Spleen (tissue), 11 donors: ENCODE measurements around the gene RGMB. TPM values are rescaled to one million over a fixed set of nuclear protein-coding genes. Genes with fewer than 3 reads are reported as not detected.

Experiments
- DNase-seq: peaks from one replicate; pipeline ENCODE4 v3.0.0-alpha.2; 2020
- H3K27ac ChIP-seq, 8 donors: fragments of 200-600 bp; sonication (generic) in 7 of 8; 1 replicate in 4 of 8; 2 replicates in 4 of 8; pipeline versions ENCODE4 v1.5.0 to v1.8.0; 2016 to 2021; ENCODE audit warnings: inconsistent platforms in 4 of 8, mild to moderate bottlenecking in 4 of 8, moderate library complexity in 1 of 8
- H3K27me3 ChIP-seq, 7 donors: fragments of 200-600 bp; sonication (generic) in 6 of 7; replicated peaks in 1 of 7; 1 replicate in 4 of 7; 2 replicates in 3 of 7; pipeline versions ENCODE4 v1.5.0 to v1.8.0; 2016 to 2021; ENCODE audit warnings: inconsistent platforms in 3 of 7, mild to moderate bottlenecking in 1 of 7
- H3K36me3 ChIP-seq, 6 donors: fragments of 200-600 bp; sonication (generic) in 5 of 6; 1 replicate in 4 of 6; 2 replicates in 2 of 6; pipeline versions ENCODE4 v1.5.0 to v1.8.0; 2016 to 2021; ENCODE audit warnings: inconsistent platforms in 2 of 6
- H3K4me1 ChIP-seq, 6 donors: fragments of 200-600 bp; sonication (generic) in 5 of 6; 1 replicate in 3 of 6; 2 replicates in 3 of 6; pipeline versions ENCODE4 v1.5.0 to v1.8.0; 2016 to 2021; ENCODE audit warnings: inconsistent platforms in 3 of 6
- H3K4me3 ChIP-seq, 8 donors: fragments of 200-600 bp; sonication (generic) in 7 of 8; 1 replicate in 4 of 8; 2 replicates in 4 of 8; pipeline versions ENCODE4 v1.5.0 to v1.8.0; 2016 to 2021; ENCODE audit warnings: inconsistent platforms in 4 of 8, mild to moderate bottlenecking in 4 of 8, moderate library complexity in 2 of 8
- H3K9me3 ChIP-seq, 8 donors: fragments of 200-600 bp; sonication (generic) in 7 of 8; 1 replicate in 4 of 8; 2 replicates in 4 of 8; pipeline versions ENCODE4 v1.5.0 to v1.8.0; 2016 to 2021; ENCODE audit warnings: inconsistent platforms in 4 of 8
- POLR2A ChIP-seq, 3 donors: fragments of 450-650 bp; IDR thresholded peaks; one replicate each; pipeline ENCODE4 v1.5.1; 2017; ENCODE audit warnings: antibody characterized with exemption in 3 of 3, mild to moderate bottlenecking in 1 of 3
- POLR2AphosphoS5 ChIP-seq, 3 donors: sonication (generic); formaldehyde crosslinking; IDR thresholded peaks; one replicate each; pipeline ENCODE4 v1.5.1; 2017; ENCODE audit warnings: antibody characterized with exemption in 3 of 3
- WGBS, 5 donors: extraction: QIAGEN DNeasy Blood & Tissue Kit in 3 of 5; methylation state at CpG; one replicate each; pipeline versions ENCODE4 v1.1.5 to v1.1.7; 2013 to 2018; 5-methylcytosine and 5-hydroxymethylcytosine counted together
- intact Hi-C: fragments of 100-400 bp; cut with DNase I; formaldehyde crosslinking; loops from one replicate; pipeline ENCODE4 v1.15.0; 2023; ENCODE audit warnings: low total_unique reads
- polyA plus RNA-seq, 3 donors: library from polyadenylated mRNA; stranded (reverse); fragments of 200-250 nt; gene quantifications; one replicate each; pipeline ENCODE4 v1.2.1, GENCODE V29; 2013
- total RNA-seq, 7 donors: library from RNA; depleted of rRNA in 3 of 7; stranded (reverse); fragments of >200 nt in 3 of 7; fragmentation: NEBNext Ultra II Directional in 4 of 7; extraction: Animal tissue kit (Norgen Biotek cat#: 25700) in 4 of 7; gene quantifications; one replicate each; pipeline versions ENCODE4 v1.1.0 to v1.2.1, GENCODE V29; 2016 to 2021
- TF ChIP-seq, protein P1 (sequence below), 11 experiments: fragments of 200-600 bp in 7 of 11; fragments of 450-650 bp in 4 of 11; sonication (generic) in 4 of 11; IDR thresholded peaks in 8 of 11; conservative IDR thresholded peaks in 3 of 11; 1 replicate in 7 of 11; 2 replicates in 4 of 11; pipeline versions ENCODE4 v1.4.0 to v1.8.0; 2016 to 2021; ENCODE audit warnings: antibody characterized with exemption in 11 of 11, inconsistent platforms in 4 of 11, mild to moderate bottlenecking in 1 of 11
- donor health status: healthy with polysubstance abuse.
- donor health status: DM: no; HTN: no; CAD: no; lungs with moderate emphysema.
- donor health status: DM: no; HTN: no; CAD: no.
- donor health status: Bipolar disorder and iron deficiency.
- donor health status: healthy.
- donor health status: DM: no; HTN: no; CAD: no.
- donor health status: DM: yes; HTN: yes; CAD: no.

Gene RGMB
- total and polyA plus RNA-seq, 10 donors, result 2.1 to 22.9 (median 14.5) TPM

DNA sequence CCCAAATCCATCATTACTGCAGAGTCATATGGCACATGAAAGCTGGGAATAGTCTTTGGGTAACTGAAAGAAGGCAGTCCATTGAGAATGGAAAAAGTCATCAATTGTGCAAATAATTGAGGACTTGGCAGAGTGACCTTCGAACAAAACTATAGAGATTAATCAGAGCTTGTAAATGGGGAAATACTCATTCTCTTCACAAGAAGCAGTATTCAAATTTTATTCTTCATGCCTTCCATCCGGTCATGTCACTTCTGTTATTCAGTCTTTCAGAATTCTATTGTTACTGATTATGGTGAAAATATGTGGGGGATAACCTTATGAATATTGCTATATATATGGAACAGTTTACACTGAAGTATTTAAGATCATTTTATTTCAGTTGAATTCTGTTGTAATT lies 8.1 kb downstream of the RGMB start:
- WGBS, 5 donors, result 38 to 65% (median 60%) methylated on average over 2 of the region's 2 CpGs
- H3K36me3 ChIP-seq, result peaks cover 0 to 44% (median 0%) of the 10 kb centered on the region in 6 donors
- TF ChIP-seq, protein P1, sequence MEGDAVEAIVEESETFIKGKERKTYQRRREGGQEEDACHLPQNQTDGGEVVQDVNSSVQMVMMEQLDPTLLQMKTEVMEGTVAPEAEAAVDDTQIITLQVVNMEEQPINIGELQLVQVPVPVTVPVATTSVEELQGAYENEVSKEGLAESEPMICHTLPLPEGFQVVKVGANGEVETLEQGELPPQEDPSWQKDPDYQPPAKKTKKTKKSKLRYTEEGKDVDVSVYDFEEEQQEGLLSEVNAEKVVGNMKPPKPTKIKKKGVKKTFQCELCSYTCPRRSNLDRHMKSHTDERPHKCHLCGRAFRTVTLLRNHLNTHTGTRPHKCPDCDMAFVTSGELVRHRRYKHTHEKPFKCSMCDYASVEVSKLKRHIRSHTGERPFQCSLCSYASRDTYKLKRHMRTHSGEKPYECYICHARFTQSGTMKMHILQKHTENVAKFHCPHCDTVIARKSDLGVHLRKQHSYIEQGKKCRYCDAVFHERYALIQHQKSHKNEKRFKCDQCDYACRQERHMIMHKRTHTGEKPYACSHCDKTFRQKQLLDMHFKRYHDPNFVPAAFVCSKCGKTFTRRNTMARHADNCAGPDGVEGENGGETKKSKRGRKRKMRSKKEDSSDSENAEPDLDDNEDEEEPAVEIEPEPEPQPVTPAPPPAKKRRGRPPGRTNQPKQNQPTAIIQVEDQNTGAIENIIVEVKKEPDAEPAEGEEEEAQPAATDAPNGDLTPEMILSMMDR (IDR thresholded peaks at IDR 0.05 in 8 of 11, conservative IDR thresholded peaks at IDR 0.05 in 3 of 11), result no peak
- TF ChIP-seq POLR2A (IDR thresholded peaks at IDR 0.05) (no peak), POLR2AphosphoS5 (IDR thresholded peaks at IDR 0.05) (no peak)
- no peaks in the 10 kb centered on the region for H3K9me3 ChIP-seq
- DNase-seq, result no peak
- H3K4me3 ChIP-seq, result no peak overlapping the region
- H3K27ac ChIP-seq, result no peak overlapping the region
- H3K27me3 ChIP-seq, result peaks cover 0 to 11% (median 0%) of the 10 kb centered on the region in 7 donors
- peaks cover 0 to 45% (median 16%) of the 10 kb centered on the region in 6 donors for H3K4me1 ChIP-seq
- intact Hi-C loops, result no loop called here

DNA sequence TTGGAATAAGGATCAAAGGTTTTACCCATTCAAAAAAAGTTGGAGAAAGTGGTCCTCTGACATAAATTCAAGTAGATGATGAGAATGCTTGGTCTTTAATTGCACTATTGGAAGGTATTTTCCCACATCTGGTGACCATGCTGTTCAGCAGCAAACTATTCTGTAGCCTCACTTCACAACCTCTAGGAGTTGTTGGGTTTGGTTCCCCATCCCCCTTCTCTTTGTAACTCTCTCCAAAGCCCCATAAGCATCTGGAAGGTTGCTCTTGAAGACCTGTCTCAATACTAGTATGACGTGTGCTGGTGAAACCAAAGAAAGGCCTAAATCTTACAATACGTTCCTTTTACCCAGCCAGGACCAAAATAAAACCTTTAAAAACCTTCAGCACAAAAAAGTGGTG lies 8.5 kb downstream of the RGMB start:
- Histone ChIP-seq H3K4me1 (peaks cover 0 to 41% (median 14%) of the 10 kb centered on the region in 6 donors), H3K9me3 (no peaks in the 10 kb centered on the region), H3K36me3 (peaks cover 0 to 44% (median 0%) of the 10 kb centered on the region in 6 donors), H3K4me3 (no peak overlapping the region), H3K27me3 (peaks cover 0 to 7% (median 0%) of the 10 kb centered on the region in 7 donors), H3K27ac (no peak overlapping the region)
- WGBS, 5 donors, result 88 to 97% (median 96%) methylated on average over 2 of the region's 2 CpGs
- no peak for DNase-seq
- TF ChIP-seq, protein P1 (IDR thresholded peaks at IDR 0.05 in 8 of 11, conservative IDR thresholded peaks at IDR 0.05 in 3 of 11), result no peak
- intact Hi-C loops, result no loop called here

DNA sequence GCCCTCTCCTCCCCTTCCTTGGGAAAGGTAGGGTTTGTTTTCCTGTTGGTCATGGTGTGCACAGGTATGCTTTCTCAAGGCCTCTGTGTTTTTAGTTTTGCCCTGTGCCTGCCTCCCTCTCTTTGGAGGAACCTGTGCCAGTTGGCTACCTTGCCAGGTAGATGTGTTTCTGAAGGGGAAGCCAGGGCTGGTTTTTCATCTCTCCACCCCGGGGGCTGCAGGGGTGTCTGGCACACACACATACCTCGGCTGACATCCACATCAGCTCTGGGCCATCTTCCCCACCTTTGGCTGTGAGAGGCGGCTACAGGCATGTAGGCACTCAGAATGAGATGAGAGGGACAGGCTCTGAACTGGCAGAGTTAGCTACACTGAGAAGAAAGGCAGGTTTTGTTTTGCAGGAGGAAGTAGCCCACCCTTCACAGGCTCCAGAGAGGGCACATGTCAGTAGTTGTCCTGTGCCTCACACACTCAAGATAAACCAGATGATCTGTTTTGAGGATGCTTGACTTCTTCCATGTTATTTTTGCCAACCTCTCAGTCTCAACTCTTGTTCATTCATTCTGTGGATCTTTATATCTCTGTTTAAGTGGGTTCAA lies 9.7 kb downstream of the RGMB start:
- no peaks in the 10 kb centered on the region for H3K27me3 ChIP-seq
- H3K4me1 ChIP-seq, result peaks cover 0 to 40% (median 14%) of the 10 kb centered on the region in 6 donors
- no peak for DNase-seq
- no peak overlapping the region for H3K27ac ChIP-seq
- intact Hi-C loops, result no loop called here
- TF ChIP-seq, protein P1 (IDR thresholded peaks at IDR 0.05 in 8 of 11, conservative IDR thresholded peaks at IDR 0.05 in 3 of 11), result no peak
- TF ChIP-seq POLR2AphosphoS5 (IDR thresholded peaks at IDR 0.05) (no peak), POLR2A (IDR thresholded peaks at IDR 0.05) (no peak)
- 80 to 98% (median 91%) methylated on average over 3 of the region's 3 CpGs for WGBS, 5 donors
- H3K9me3 ChIP-seq, result no peaks in the 10 kb centered on the region
- H3K36me3 ChIP-seq, result peaks cover 0 to 54% (median 0%) of the 10 kb centered on the region in 6 donors
- no peak overlapping the region for H3K4me3 ChIP-seq

DNA sequence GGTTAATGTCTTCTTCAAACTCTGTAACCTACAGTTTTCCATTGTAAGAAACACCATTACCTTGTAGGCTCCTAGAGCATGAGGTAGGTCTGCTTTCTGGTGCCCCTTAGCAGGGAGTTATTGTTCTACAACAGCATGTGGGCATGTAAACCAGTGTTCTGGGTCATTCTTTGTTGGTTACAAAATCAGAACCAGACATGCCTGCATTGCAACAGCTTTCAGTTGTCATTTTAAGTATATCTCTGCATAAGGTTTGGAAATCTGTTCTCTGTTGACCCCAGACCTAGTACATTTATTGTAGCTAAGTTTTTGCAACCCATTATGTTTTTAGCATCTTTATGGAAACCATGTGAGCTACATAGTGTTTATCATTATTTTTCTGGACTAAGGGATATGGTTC lies 10.9 kb downstream of the RGMB start:
- TF ChIP-seq POLR2AphosphoS5 (IDR thresholded peaks at IDR 0.05) (no peak), POLR2A (IDR thresholded peaks at IDR 0.05) (no peak)
- TF ChIP-seq, protein P1 (IDR thresholded peaks at IDR 0.05 in 8 of 11, conservative IDR thresholded peaks at IDR 0.05 in 3 of 11), result no peak
- H3K4me3 ChIP-seq, result no peak overlapping the region
- no peaks in the 10 kb centered on the region for H3K27me3 ChIP-seq
- H3K36me3 ChIP-seq, result peaks cover 0 to 54% (median 0%) of the 10 kb centered on the region in 6 donors
- no peak for DNase-seq
- intact Hi-C loops, result no loop called here
- peaks cover 0 to 31% (median 10%) of the 10 kb centered on the region in 6 donors for H3K4me1 ChIP-seq
- no peaks in the 10 kb centered on the region for H3K9me3 ChIP-seq
- H3K27ac ChIP-seq, result no peak overlapping the region
